ENCODE results near the gene CRIM1.
"Not testable (repeated sequence)": the region's sequence is repeated elsewhere in the genome, so short reads cannot be mapped to it uniquely, and the experiment has no call there.

CRIM1 gene

DNA sequence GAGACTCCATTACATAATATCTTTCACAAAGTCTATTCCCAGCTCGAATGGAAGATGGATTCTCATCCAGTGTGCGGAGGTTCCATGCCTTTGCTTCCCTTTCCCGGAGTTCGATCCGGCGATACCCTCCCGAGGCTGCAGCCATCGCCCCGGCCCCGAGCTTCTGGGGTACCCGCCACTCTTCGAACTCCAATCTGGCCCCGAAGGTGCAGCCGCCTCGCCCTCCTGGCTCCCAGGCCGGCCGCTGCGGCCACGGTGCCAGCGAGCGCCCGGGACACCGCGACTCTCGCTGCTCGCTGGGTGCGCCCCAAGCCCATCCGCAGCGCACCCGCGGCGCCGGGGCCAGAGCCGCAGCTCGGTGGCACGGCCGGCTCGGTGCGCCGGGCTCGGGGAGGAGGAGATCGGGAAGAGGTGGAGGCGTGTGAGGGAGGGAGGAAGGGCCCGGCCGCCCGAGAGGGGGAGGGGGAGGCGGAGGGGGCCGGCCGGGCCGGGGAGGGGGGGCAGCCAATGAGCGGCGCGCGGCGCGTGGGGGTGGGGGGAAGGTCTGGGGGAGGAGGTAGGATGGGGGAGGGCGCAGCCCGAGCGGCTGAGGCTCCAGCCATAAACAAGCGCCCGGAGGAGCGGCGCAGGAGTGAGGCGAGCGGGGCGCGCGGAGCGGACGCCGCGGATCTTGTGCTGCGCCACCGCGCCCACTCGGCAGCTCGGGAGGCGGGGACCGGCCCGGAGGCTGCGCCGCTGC lies at the start of gene CRIM1:
Gene CRIM1, plus strand, starts transcription at position 628 of the 739 bp plus-strand sequence. CDS start 515 bp downstream, outside the sequence.
- peak; percentile 76 for DNase-seq (ENCODE audit: low read depth)
- peak within 1 kb of the TSS; percentile 96 for H3K4me3 ChIP-seq (ENCODE audit: control insufficient read depth, low read depth, low read length)
- no peak for TF ChIP-seq CTCF (IDR thresholded peaks at IDR 0.05; ENCODE audit: control insufficient read depth, insufficient read depth, low read depth, low read length, missing control alignments)

GRCh38 chr2:36307441-36307840 lies 48.1 kb upstream of the CRIM1 start:
- H3K4me3 ChIP-seq (ENCODE audit: control insufficient read depth, low read depth, low read length), result no peak overlapping the region
- DNase-seq (ENCODE audit: low read depth), result no peak
- no peak for TF ChIP-seq CTCF (IDR thresholded peaks at IDR 0.05; ENCODE audit: control insufficient read depth, insufficient read depth, low read depth, low read length, missing control alignments)

- not testable (repeated sequence) for H3K4me3 ChIP-seq (ENCODE audit: control insufficient read depth, low read depth, low read length); DNase-seq (ENCODE audit: low read depth)
These were observed 45.1 kb upstream of the CRIM1 start for GRCh38 chr2:36310444-36310843.

- peak; percentile 28 for TF ChIP-seq CTCF (IDR thresholded peaks at IDR 0.05; ENCODE audit: control insufficient read depth, insufficient read depth, low read depth, low read length, missing control alignments)
- DNase-seq (ENCODE audit: low read depth), result no peak
These were observed 37.0 kb upstream of the CRIM1 start for GRCh38 chr2:36318547-36318946.

GRCh38 chr2:36322108-36322507 lies 33.5 kb upstream of the CRIM1 start:
- TF ChIP-seq CTCF (IDR thresholded peaks at IDR 0.05; ENCODE audit: control insufficient read depth, insufficient read depth, low read depth, low read length, missing control alignments), result peak; percentile 78
- peak; percentile 41 for DNase-seq (ENCODE audit: low read depth)
- no peak overlapping the region for H3K4me3 ChIP-seq (ENCODE audit: control insufficient read depth, low read depth, low read length)

More at GRCh38 chr2:36318547-36318946, 37.0 kb upstream of the CRIM1 start:
- H3K4me3 ChIP-seq (ENCODE audit: control insufficient read depth, low read depth, low read length), result no peak overlapping the region

- H3K4me3 ChIP-seq (ENCODE audit: control insufficient read depth, low read depth, low read length), result no peak overlapping the region
- DNase-seq (ENCODE audit: low read depth), result no peak
- no peak for TF ChIP-seq CTCF (IDR thresholded peaks at IDR 0.05; ENCODE audit: control insufficient read depth, insufficient read depth, low read depth, low read length, missing control alignments)
These were observed 29.3 kb upstream of the CRIM1 start for GRCh38 chr2:36326286-36326685.

GRCh38 chr2:36329251-36329650 lies 26.3 kb upstream of the CRIM1 start:
- no peak for TF ChIP-seq CTCF (IDR thresholded peaks at IDR 0.05; ENCODE audit: control insufficient read depth, insufficient read depth, low read depth, low read length, missing control alignments)
- DNase-seq (ENCODE audit: low read depth), result no peak
- no peak overlapping the region for H3K4me3 ChIP-seq (ENCODE audit: control insufficient read depth, low read depth, low read length)
